ENCODE data around the gene ARMH1.
"Not testable (repeated sequence)": the region's sequence is repeated elsewhere in the genome, so short reads cannot be mapped to it uniquely, and the experiment has no call there.

ARMH1 gene

GRCh38 chr1:44644806-44645205 is 29.7 kb upstream of the ARMH1 start:
- DNase-seq (ENCODE audit: low read depth): no peak

DNA sequence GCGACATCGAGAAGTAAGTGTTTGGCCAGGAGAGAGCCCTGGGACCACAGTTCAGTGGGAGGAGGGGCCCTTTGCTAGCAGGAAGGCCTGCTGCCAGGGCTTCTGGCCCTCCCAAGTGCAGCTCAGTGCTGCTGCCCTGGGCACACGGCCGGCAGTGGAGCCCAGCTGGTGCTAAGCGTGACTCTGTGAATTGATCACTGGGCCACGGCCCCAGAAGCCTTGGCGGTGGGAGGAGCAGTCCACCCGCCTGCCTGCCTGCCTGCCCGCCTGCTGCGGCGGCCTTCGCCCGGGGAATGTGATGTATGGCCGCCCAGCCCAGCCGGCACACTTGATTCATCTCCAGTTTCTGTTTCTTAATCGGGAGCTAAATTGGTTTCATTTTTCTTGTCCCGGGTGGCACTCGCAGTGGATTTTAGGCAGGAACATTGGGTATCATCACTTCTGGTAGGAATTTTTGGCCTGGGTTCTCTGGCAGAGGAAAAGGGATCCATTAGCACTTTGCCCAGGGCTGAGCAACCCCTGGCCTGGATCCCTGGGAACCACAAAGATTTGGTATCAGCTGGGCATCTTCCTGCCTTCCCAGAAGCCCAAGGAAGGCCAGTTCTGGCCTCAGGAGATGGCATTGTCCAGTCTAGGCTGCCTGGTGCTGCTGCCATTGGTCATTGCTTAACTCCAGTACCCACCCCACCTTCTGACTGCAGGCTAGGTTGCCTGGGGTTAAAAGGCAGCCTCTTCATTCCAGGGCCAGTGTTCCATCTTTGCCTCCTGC is 28.9 kb upstream of the ARMH1 start:
- no peak for DNase-seq (ENCODE audit: low read depth)

- DNase-seq (ENCODE audit: low read depth): no peak
These were observed 28.0 kb upstream of the ARMH1 start for GRCh38 chr1:44646261-44647110.

GRCh38 chr1:44647896-44648295 is 26.6 kb upstream of the ARMH1 start:
- DNase-seq (ENCODE audit: low read depth): no peak

DNA sequence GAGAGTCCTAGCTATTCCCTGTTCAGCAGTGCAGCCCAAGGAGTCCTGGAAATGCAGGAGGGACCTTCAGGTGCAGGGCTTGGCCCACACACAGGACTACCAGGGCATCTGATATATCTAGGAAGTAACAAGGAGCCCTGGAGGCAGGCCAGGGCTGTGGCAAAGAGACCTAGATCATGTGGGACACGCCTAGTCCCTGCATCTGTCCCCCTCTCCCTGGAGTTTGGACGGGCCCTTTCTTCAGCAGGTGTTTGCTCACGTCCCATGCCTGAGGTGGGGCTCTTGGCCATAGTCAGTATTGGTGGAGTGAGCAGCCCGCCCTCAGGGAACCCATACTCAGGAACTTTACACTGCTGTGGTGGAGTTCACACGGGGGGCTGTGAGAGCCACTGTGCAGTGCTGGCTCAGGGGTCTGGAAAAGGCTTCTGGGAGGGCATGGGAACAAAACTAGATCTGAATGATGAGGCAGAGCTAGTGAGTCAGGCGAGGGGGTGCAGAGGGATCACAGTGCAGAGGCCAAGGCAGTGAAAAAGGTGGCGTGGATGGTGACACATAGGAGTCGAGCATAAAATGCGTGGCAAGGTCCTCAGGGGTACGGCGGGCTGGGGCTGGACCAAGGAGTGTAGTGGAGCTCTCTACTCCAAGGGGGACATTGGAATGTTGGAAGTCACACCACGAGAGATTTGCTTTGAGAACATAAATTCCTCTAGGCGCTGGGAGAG is 25.8 kb upstream of the ARMH1 start:
- DNase-seq (ENCODE audit: low read depth): no peak

- DNase-seq (ENCODE audit: low read depth): no peak
These were observed 24.7 kb upstream of the ARMH1 start for GRCh38 chr1:44649788-44650158.

GRCh38 chr1:44650159-44650831 is 24.2 kb upstream of the ARMH1 start:
- DNase-seq (ENCODE audit: low read depth): no peak

GRCh38 chr1:44651069-44651468 is 23.4 kb upstream of the ARMH1 start:
- no peak for DNase-seq (ENCODE audit: low read depth)

GRCh38 chr1:44652445-44653106 is 21.9 kb upstream of the ARMH1 start:
- DNase-seq (ENCODE audit: low read depth): peak; percentile 56

GRCh38 chr1:44653107-44653964 is 21.2 kb upstream of the ARMH1 start:
- no peak for DNase-seq (ENCODE audit: low read depth)

- DNase-seq (ENCODE audit: low read depth): no peak
These were observed 19.8 kb upstream of the ARMH1 start for GRCh38 chr1:44654621-44655187.

DNA sequence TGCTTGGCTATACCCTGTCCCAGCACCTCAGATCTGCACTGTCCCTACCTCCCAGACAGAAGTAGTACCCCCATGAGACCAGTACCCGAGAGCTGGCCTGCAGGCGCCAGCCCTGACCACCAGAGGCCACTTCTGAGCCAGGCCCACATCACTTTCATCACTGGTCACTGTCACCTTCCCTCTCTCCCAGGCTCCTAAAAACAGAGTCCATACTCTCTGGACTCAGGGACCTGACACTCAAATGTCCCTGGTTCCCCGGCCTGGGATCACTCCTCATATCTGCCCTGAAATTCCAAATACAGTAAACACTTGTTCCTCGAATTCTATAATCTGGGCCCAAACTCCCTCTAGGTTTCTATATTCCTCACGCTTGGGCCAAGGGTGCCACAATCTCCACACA is 18.9 kb upstream of the ARMH1 start:
- no peak for DNase-seq (ENCODE audit: low read depth)

GRCh38 chr1:44659566-44659965 is 14.9 kb upstream of the ARMH1 start:
- no peak for DNase-seq (ENCODE audit: low read depth)

- no peak for DNase-seq (ENCODE audit: low read depth)
These were observed 14.3 kb upstream of the ARMH1 start for GRCh38 chr1:44660176-44660575.

DNA sequence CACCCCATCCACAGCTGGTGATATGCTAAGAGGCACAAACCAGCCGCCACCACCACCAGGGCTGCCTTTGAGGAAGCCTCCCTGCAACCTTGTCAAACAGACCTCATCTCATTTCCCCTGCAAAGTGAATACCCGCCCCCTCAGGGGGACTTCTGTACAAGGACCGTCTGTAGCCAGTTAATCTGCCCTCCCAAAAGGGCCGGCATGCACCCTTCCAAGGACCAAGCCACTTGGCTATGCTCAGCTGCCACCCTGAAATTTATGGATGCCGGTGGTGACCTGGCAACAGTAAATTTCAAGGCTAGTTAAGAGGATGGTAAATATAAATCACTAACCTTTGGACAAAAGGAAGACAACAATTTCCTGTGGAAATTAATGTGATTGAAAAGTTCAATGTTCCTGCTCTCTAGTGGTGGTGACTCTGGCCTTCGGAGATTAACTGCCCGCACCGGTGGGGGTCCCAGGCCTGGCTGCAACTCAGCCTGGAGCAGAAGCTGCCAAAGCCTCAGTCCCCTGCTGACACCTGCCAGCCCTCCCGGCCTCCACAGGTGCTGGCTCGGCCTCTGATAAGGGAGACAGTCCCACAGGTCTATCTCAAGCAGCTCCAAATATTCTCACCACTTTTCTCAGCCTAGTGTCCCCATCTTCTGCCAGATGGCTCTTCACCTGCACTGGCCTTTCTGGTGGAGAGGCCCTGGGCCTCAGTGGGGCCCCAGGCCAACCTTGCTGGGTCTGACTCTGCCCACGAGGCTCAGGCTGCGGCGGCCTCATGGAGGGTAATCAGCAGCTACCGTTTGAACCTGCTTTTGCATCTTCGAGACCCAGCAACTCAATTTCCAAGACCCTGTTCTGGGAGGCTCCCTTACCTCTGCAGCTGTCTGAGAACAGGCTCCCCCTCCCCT is 12.5 kb upstream of the ARMH1 start:
- no peak for DNase-seq (ENCODE audit: low read depth)

- DNase-seq (ENCODE audit: low read depth): no peak
These were observed 11.9 kb upstream of the ARMH1 start for GRCh38 chr1:44662683-44663030.

- DNase-seq (ENCODE audit: low read depth): no peak
These were observed 11.1 kb upstream of the ARMH1 start for GRCh38 chr1:44663417-44663816.

- DNase-seq (ENCODE audit: low read depth): no peak
These were observed 9.7 kb upstream of the ARMH1 start for GRCh38 chr1:44664730-44665370.

- not testable (repeated sequence) for DNase-seq (ENCODE audit: low read depth)
These were observed 7.8 kb upstream of the ARMH1 start for GRCh38 chr1:44666719-44667118.

Measured in CMK (cell line).